Suprapubic skin (tissue), 4 donors: ENCODE data around the gene PSMA2.

Source experiments
- POLR2A ChIP-seq, 2 donors: fragments of 450-650 bp; IDR thresholded peaks; one replicate each; pipeline ENCODE4 v1.6.1; 2017; ENCODE audit warnings: antibody characterized with exemption in 2 of 2, mild to moderate bottlenecking in 2 of 2, moderate library complexity in 2 of 2
- POLR2AphosphoS5 ChIP-seq, 3 donors: sonication (generic); formaldehyde crosslinking; IDR thresholded peaks; one replicate each; pipeline ENCODE4 v1.6.1; 2017; ENCODE audit warnings: antibody characterized with exemption in 3 of 3
- TF ChIP-seq, protein P1 (sequence below), 2 donors: fragments of 200-600 bp in 1 of 2; fragments of 450-650 bp in 1 of 2; sonication (generic) in 1 of 2; IDR thresholded peaks; one replicate each; pipeline ENCODE4 v1.5.1; 2016 to 2019; ENCODE audit warnings: antibody characterized with exemption in 2 of 2, mild to moderate bottlenecking in 1 of 2, moderate library complexity in 1 of 2

DNA sequence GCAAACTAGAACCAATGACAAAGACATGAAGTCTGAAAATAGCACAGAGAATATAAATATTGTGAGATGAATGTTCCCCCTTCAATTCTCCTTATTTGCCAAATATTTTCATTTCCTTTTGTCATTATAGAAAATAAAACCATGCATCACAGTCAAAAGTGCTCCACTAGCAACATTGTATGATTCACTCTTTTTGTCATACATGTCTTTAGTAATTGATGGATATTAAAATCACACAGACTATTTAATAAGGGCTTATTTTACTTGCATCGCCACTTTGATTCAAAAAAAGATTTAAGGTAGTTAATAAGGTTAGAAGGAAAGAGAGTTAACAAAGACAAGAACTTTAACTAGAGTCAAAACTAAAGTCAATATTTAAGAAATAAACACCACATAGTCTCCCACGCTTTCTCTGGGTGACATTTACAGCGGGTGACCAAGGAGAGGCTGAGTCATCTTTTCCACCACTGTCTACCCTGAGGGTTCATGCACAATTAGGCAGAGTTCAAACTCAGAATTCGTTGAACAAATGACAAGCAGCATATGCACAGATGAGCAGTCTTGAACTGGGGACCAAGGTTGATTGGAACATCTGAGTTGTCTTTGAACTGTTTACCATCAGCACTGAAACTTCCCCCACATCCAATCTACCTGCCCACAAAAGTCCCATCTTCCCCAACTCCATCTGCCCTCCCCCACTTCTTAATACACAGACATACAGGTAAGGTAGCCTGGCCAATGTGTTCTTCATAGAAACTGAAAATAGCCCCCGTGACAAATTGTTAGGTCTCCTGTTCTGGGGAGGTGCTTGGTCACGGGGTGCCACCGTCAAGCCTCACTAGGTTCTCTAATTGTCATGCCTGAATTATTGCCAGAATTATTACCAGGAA is 62.6 kb downstream of the PSMA2 start:
- TF ChIP-seq, protein P1, sequence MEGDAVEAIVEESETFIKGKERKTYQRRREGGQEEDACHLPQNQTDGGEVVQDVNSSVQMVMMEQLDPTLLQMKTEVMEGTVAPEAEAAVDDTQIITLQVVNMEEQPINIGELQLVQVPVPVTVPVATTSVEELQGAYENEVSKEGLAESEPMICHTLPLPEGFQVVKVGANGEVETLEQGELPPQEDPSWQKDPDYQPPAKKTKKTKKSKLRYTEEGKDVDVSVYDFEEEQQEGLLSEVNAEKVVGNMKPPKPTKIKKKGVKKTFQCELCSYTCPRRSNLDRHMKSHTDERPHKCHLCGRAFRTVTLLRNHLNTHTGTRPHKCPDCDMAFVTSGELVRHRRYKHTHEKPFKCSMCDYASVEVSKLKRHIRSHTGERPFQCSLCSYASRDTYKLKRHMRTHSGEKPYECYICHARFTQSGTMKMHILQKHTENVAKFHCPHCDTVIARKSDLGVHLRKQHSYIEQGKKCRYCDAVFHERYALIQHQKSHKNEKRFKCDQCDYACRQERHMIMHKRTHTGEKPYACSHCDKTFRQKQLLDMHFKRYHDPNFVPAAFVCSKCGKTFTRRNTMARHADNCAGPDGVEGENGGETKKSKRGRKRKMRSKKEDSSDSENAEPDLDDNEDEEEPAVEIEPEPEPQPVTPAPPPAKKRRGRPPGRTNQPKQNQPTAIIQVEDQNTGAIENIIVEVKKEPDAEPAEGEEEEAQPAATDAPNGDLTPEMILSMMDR (IDR thresholded peaks at IDR 0.05): no peak
- TF ChIP-seq POLR2AphosphoS5 (IDR thresholded peaks at IDR 0.05) (no peak), POLR2A (IDR thresholded peaks at IDR 0.05) (no peak)
